Measurements from ENCODE around the gene PRKCE. TPM values are rescaled to one million over a fixed set of nuclear protein-coding genes. Genes with fewer than 3 reads are reported as not detected.
A peak's percentile ranks its signal among the peaks of the same experiment; 100 is the strongest.

PRKCE gene
- polyA plus RNA-seq, 3 donors: 1.3 to 7.7 (median 2.3) TPM

DNA sequence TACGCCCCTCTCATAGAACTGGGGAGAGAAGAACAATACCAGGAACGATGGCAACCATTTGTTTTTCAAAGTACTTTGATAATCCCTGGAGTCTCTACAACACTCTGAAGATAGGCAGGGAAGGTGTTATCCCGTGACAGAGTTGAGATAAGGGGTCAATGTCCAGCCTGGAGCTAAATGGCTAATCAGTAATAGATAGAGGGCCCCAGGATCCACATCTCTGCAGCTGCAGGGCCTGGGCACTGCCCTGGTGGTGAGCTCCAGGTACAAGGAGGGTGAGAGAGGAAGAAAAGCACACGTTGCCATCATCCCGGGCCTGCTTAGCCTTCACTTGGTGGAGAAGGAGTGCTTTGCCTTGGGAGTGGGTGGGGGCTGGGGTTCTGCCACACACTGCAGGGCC is 260.6 kb downstream of the PRKCE start:
- 100% methylated on average over 4 of the region's 5 CpGs for WGBS (ENCODE audit: insufficient coverage)
- no peak overlapping the region for H3K9ac ChIP-seq (ENCODE audit: insufficient read depth, low read length, poor library complexity, severe bottlenecking)
- H3K4me3 ChIP-seq (replicated peaks in 1 of 3; ENCODE audit: low read depth in 2 of 3, low read length in 3 of 3): no peak overlapping the region
- H4K20me1 ChIP-seq (ENCODE audit: insufficient read depth, low read length): no peaks in the 10 kb centered on the region
- Mint-ChIP-seq H3K27me3 (ENCODE audit: low read depth in 3 of 3) (peaks cover 0 to 1% (median 1%) of the 10 kb centered on the region in 3 donors), H3K36me3 (peaks cover 5% of the 10 kb centered on the region in 2 donors), H3K27ac (no peak overlapping the region), H3K4me3 (no peak overlapping the region), H3K9me3 (peaks cover 0 to 2% (median 0%) of the 10 kb centered on the region in 7 donors), H3K4me1 (peaks cover 19% of the 10 kb centered on the region)
- TF ChIP-seq, protein P1, sequence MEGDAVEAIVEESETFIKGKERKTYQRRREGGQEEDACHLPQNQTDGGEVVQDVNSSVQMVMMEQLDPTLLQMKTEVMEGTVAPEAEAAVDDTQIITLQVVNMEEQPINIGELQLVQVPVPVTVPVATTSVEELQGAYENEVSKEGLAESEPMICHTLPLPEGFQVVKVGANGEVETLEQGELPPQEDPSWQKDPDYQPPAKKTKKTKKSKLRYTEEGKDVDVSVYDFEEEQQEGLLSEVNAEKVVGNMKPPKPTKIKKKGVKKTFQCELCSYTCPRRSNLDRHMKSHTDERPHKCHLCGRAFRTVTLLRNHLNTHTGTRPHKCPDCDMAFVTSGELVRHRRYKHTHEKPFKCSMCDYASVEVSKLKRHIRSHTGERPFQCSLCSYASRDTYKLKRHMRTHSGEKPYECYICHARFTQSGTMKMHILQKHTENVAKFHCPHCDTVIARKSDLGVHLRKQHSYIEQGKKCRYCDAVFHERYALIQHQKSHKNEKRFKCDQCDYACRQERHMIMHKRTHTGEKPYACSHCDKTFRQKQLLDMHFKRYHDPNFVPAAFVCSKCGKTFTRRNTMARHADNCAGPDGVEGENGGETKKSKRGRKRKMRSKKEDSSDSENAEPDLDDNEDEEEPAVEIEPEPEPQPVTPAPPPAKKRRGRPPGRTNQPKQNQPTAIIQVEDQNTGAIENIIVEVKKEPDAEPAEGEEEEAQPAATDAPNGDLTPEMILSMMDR (IDR thresholded peaks at IDR 0.05): no peak
- DNase-seq: no peak
- H3K9me3 ChIP-seq (replicated peaks in 1 of 2; ENCODE audit: control insufficient read depth in 1 of 2, insufficient read depth in 1 of 2, low read length in 2 of 2): no peaks in the 10 kb centered on the region
- H3K27ac ChIP-seq (ENCODE audit: low read depth in 1 of 2, low read length in 2 of 2): no peak overlapping the region
- H3K27me3 ChIP-seq (ENCODE audit: control insufficient read depth in 2 of 2, insufficient read depth in 2 of 2, low read length in 2 of 2): no peaks in the 10 kb centered on the region
- no peak overlapping the region for H3K4me2 ChIP-seq (replicated peaks; ENCODE audit: extremely low read depth, low read length, poor library complexity, severe bottlenecking)
- H3K4me1 ChIP-seq (ENCODE audit: control insufficient read depth in 1 of 2, insufficient read depth in 2 of 2, low read length in 2 of 2): peaks cover 8 to 9% of the 10 kb centered on the region in 2 donors
- H3K79me2 ChIP-seq (ENCODE audit: insufficient read depth, low read length): no peaks in the 10 kb centered on the region
- H3K36me3 ChIP-seq (replicated peaks in 1 of 2; ENCODE audit: control insufficient read depth in 1 of 2, insufficient read depth in 2 of 2, low read length in 2 of 2): no peaks in the 10 kb centered on the region
- no peak overlapping the region for H2AFZ ChIP-seq (ENCODE audit: insufficient read depth, low read depth, low read length, poor library complexity, severe bottlenecking)
- intact Hi-C loops (cut with micrococcal nuclease): no loop called here

DNA sequence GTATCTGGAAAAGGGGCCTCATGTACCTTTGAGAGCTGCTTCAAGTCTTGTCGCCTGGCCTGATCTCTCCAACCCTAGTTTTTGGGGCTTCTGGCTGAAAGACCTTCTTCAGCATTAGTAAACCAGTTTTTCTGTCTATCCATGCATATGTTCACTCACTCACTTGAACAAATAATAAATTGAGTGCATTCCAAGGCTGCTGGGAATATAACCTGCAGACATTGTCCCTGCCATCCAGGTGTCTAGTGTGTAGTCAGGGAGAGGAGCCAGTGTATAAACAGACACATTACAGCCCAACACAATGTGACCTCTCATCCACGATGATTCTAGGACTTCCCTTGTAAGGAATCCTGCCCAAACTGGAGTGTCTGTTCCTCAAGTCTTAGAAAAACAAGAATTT is 262.1 kb downstream of the PRKCE start:
- H3K36me3 Mint-ChIP-seq: peaks cover 5 to 6% of the 10 kb centered on the region in 2 donors
- no peak overlapping the region for H3K4me3 Mint-ChIP-seq
- H3K27me3 Mint-ChIP-seq (ENCODE audit: low read depth in 3 of 3): peaks cover 1 to 2% (median 1%) of the 10 kb centered on the region in 3 donors
- Histone ChIP-seq H3K27ac (ENCODE audit: low read depth in 1 of 2, low read length in 2 of 2) (no peak overlapping the region), H3K79me2 (ENCODE audit: insufficient read depth, low read length) (no peaks in the 10 kb centered on the region), H2AFZ (ENCODE audit: insufficient read depth, low read depth, low read length, poor library complexity, severe bottlenecking) (no peak overlapping the region), H3K27me3 (ENCODE audit: control insufficient read depth in 2 of 2, insufficient read depth in 2 of 2, low read length in 2 of 2) (no peaks in the 10 kb centered on the region), H4K20me1 (ENCODE audit: insufficient read depth, low read length) (no peaks in the 10 kb centered on the region), H3K36me3 (replicated peaks in 1 of 2; ENCODE audit: control insufficient read depth in 1 of 2, insufficient read depth in 2 of 2, low read length in 2 of 2) (no peaks in the 10 kb centered on the region), H3K9me3 (replicated peaks in 1 of 2; ENCODE audit: control insufficient read depth in 1 of 2, insufficient read depth in 1 of 2, low read length in 2 of 2) (no peaks in the 10 kb centered on the region), H3K4me3 (replicated peaks in 1 of 3; ENCODE audit: low read depth in 2 of 3, low read length in 3 of 3) (no peak overlapping the region), H3K4me1 (ENCODE audit: control insufficient read depth in 1 of 2, insufficient read depth in 2 of 2, low read length in 2 of 2) (peaks cover 10 to 13% of the 10 kb centered on the region in 2 donors), H3K4me2 (replicated peaks; ENCODE audit: extremely low read depth, low read length, poor library complexity, severe bottlenecking) (no peak overlapping the region), H3K9ac (ENCODE audit: insufficient read depth, low read length, poor library complexity, severe bottlenecking) (no peak overlapping the region)
- intact Hi-C loops (cut with micrococcal nuclease): no loop called here
- no peak for DNase-seq
- WGBS (ENCODE audit: insufficient coverage): 100% methylated on average over 1 of the region's 2 CpGs
- H3K9me3 Mint-ChIP-seq: peaks cover 0 to 2% (median 0%) of the 10 kb centered on the region in 7 donors
- peak overlapping the region in 1 of 7 donors; percentile 64 for H3K27ac Mint-ChIP-seq
- peaks cover 23% of the 10 kb centered on the region for H3K4me1 Mint-ChIP-seq
- TF ChIP-seq, protein P1 (IDR thresholded peaks at IDR 0.05): no peak
